GM21526 (cell line): ENCODE measurements around the gene FAM89A.
"Not testable (repeated sequence)": the region's sequence is repeated elsewhere in the genome, so short reads cannot be mapped to it uniquely, and the experiment has no call there.

Experiments used
- ATAC-seq: cut with Tn5 transposase; IDR thresholded peaks from one replicate; pipeline ENCODE4 v1.9.1; 2021; ENCODE audit warnings: moderate library complexity; ENCODE audit not compliant: unreplicated experiment, low FRiP score

The FAM89A gene

GRCh38 chr1:231007535-231007934 lies 32.5 kb downstream of the FAM89A start:
- ATAC-seq: not testable (repeated sequence)

- ATAC-seq: no peak
These were observed 38.2 kb downstream of the FAM89A start for GRCh38 chr1:231001892-231002291.

GRCh38 chr1:231000639-231001038 lies 39.4 kb downstream of the FAM89A start:
- ATAC-seq: no peak

GRCh38 chr1:231000201-231000600 lies 39.9 kb downstream of the FAM89A start:
- ATAC-seq: no peak

GRCh38 chr1:230994860-230995259 lies 45.2 kb downstream of the FAM89A start:
- ATAC-seq: no peak

GRCh38 chr1:230992100-230992774 lies 47.8 kb downstream of the FAM89A start:
- ATAC-seq: no peak

- no peak for ATAC-seq
These were observed 52.6 kb downstream of the FAM89A start for GRCh38 chr1:230987448-230987847.

GRCh38 chr1:230986976-230987375 lies 53.1 kb downstream of the FAM89A start:
- no peak for ATAC-seq

- no peak for ATAC-seq
These were observed 54.3 kb downstream of the FAM89A start for GRCh38 chr1:230985711-230986110.

- not testable (repeated sequence) for ATAC-seq
These were observed 55.2 kb downstream of the FAM89A start for GRCh38 chr1:230984622-230985515.

- ATAC-seq: no peak
These were observed 56.2 kb downstream of the FAM89A start for GRCh38 chr1:230983811-230984210.

- ATAC-seq: no peak
These were observed 57.4 kb downstream of the FAM89A start for GRCh38 chr1:230982696-230983095.

GRCh38 chr1:230979952-230980351 lies 60.1 kb downstream of the FAM89A start:
- ATAC-seq: no peak

GRCh38 chr1:230979389-230979716 lies 60.7 kb downstream of the FAM89A start:
- no peak for ATAC-seq

GRCh38 chr1:230978491-230979388 lies 61.3 kb downstream of the FAM89A start, which contains the start of the genes ARV1 and TTC13:
Gene ARV1 (plus strand): TSS chr1:230979094. CDS start chr1:230979106, 12 bp downstream.
Gene TTC13 (minus strand): TSS chr1:230978861. CDS start chr1:230978830, 31 bp downstream.
- peak; percentile 93 for ATAC-seq

- peak; percentile 2 for ATAC-seq
These were observed 62.1 kb downstream of the FAM89A start for GRCh38 chr1:230977761-230978490.

- ATAC-seq: no peak
These were observed 63.0 kb downstream of the FAM89A start for GRCh38 chr1:230976825-230977747.

GRCh38 chr1:230976360-230976759 lies 63.7 kb downstream of the FAM89A start:
- no peak for ATAC-seq

- no peak for ATAC-seq
These were observed 64.4 kb downstream of the FAM89A start for GRCh38 chr1:230975636-230976035.
